PC-9 (cell line): Measurements from ENCODE around the gene CDH13. TPM values are rescaled to one million over a fixed set of nuclear protein-coding genes. Genes with fewer than 3 reads are reported as not detected.

Experiments
- BruUV-seq: library from RNA; stranded (reverse); fragments of 400-500 nt; replicated peaks from 2 replicates; lab custom pipeline; 2021; lab: Mats Ljungman, UMichigan
- CTCF ChIA-PET: fragments of 300-600 bp; sonication (Branson Sonifier 250); formaldehyde crosslinking; loops from one replicate; lab custom pipeline; 2022; ENCODE audit warnings: antibody characterized with exemption; lab: Charles Lee
- POLR2A ChIA-PET: fragments of 300-600 bp; sonication (Branson Sonifier 250); formaldehyde crosslinking; loops from one replicate; lab custom pipeline; 2022; ENCODE audit warnings: antibody characterized with exemption; ENCODE audit not compliant: unreplicated experiment; lab: Charles Lee
- DNase-seq, 2 experiments: peaks; one replicate each; pipeline versions ENCODE4 v3.0.0 to v3.0.0-alpha.2; 2015 to 2022; ENCODE audit warnings: mixed read lengths in 1 of 2
- H2AFZ ChIP-seq: fragments of 200-600 bp; sonication (generic); 2 replicates; pipeline ENCODE4 v1.8.1; 2017; ENCODE audit warnings: antibody characterized with exemption
- H3F3A ChIP-seq: fragments of 200-600 bp; sonication (generic); 2 replicates; pipeline ENCODE4 v1.8.1; 2017; ENCODE audit warnings: antibody characterized with exemption, mild to moderate bottlenecking, low read depth; ENCODE audit not compliant: insufficient read depth
- H3K27ac ChIP-seq: fragments of 200-600 bp; sonication (generic); 2 replicates; pipeline ENCODE4 v1.6.1; 2016; ENCODE audit warnings: mixed run types
- H3K27me3 ChIP-seq: fragments of 200-600 bp; sonication (generic); 2 replicates; pipeline ENCODE4 v1.6.1; 2016; ENCODE audit warnings: low read depth, mixed run types; ENCODE audit not compliant: insufficient read depth
- H3K36me3 ChIP-seq: fragments of 200-600 bp; sonication (generic); 2 replicates; pipeline ENCODE4 v1.6.1; 2016; ENCODE audit warnings: low read depth, mixed run types
- H3K4me1 ChIP-seq: fragments of 200-600 bp; sonication (generic); replicated peaks from 2 replicates; pipeline ENCODE4 v1.6.1; 2016; ENCODE audit warnings: mixed run types; ENCODE audit not compliant: insufficient read depth
- H3K4me2 ChIP-seq: fragments of 200-600 bp; sonication (generic); 2 replicates; pipeline ENCODE4 v1.6.1; 2017; ENCODE audit warnings: mixed run types
- H3K4me3 ChIP-seq: fragments of 200-600 bp; sonication (generic); 2 replicates; pipeline ENCODE4 v1.6.1; 2016; ENCODE audit warnings: mixed run types
- H3K79me2 ChIP-seq: fragments of 200-600 bp; sonication (generic); 2 replicates; pipeline ENCODE4 v1.6.1; 2017; ENCODE audit warnings: low read depth, mixed run types
- H3K9me2 ChIP-seq: fragments of 200-600 bp; sonication (generic); 2 replicates; pipeline ENCODE4 v1.8.1; 2017; ENCODE audit warnings: mild to moderate bottlenecking; ENCODE audit not compliant: insufficient read depth
- H3K9me3 ChIP-seq: fragments of 200-600 bp; sonication (generic); 2 replicates; pipeline ENCODE4 v1.8.1; 2016; ENCODE audit warnings: low read depth; ENCODE audit not compliant: insufficient read depth
- H4K20me1 ChIP-seq: fragments of 200-600 bp; sonication (generic); 2 replicates; pipeline ENCODE4 v1.8.1; 2017; ENCODE audit not compliant: insufficient read depth
- CTCF ChIP-seq: fragments of 200-600 bp; sonication (generic); conservative IDR thresholded peaks from 2 replicates; pipeline ENCODE4 v1.6.1; 2017; ENCODE audit warnings: mixed run types, antibody characterized with exemption, mild to moderate bottlenecking, moderate library complexity
- EZH2 ChIP-seq: fragments of 200-600 bp; sonication (generic); IDR thresholded peaks from 2 replicates; pipeline ENCODE4 v1.8.0; 2017; ENCODE audit warnings: antibody characterized with exemption, low read depth
- intact Hi-C: fragments of 100-400 bp; cut with micrococcal nuclease; formaldehyde crosslinking; loops from one replicate; pipeline ENCODE4 v1.10.0; 2022; ENCODE audit not compliant: unreplicated experiment
- total RNA-seq: library from RNA; stranded (reverse); gene quantifications from 2 replicates; pipeline ENCODE4 v1.2.3, GENCODE V29; 2021

The CDH13 gene
- total RNA-seq, 1 experiment from 2014 or later: 0.24 TPM

GRCh38 chr16:82971126-82971525 is 344.4 kb downstream of the CDH13 start:
- Histone ChIP-seq H3K9me2 (no peaks in the 10 kb centered on the region), H3K27ac (no peak overlapping the region), H3K9me3 (no peaks in the 10 kb centered on the region), H2AFZ (no peak overlapping the region), H3K4me3 (no peak overlapping the region), H3K36me3 (no peaks in the 10 kb centered on the region), H3K4me2 (no peak overlapping the region), H3K4me1 (no peaks in the 10 kb centered on the region), H3K79me2 (no peaks in the 10 kb centered on the region), H3K27me3 (peaks cover 40% of the 10 kb centered on the region), H3F3A (no peaks in the 10 kb centered on the region), H4K20me1 (no peaks in the 10 kb centered on the region)
- CTCF ChIA-PET: no interaction called here
- no peak for TF ChIP-seq CTCF
- no peak for TF ChIP-seq EZH2
- no peak for DNase-seq
- POLR2A ChIA-PET: no interaction called here
- intact Hi-C loops: no loop called here
- no TSS peak for BruUV-seq

GRCh38 chr16:82972331-82972919 is 345.7 kb downstream of the CDH13 start:
- no peak overlapping the region for H2AFZ ChIP-seq
- H3K4me2 ChIP-seq: no peak overlapping the region
- H3K27ac ChIP-seq: no peak overlapping the region
- ChIA-PET CTCF (no interaction called here), POLR2A (no interaction called here)
- no peaks in the 10 kb centered on the region for H3K36me3 ChIP-seq
- H3K27me3 ChIP-seq: peaks cover 27% of the 10 kb centered on the region
- no peaks in the 10 kb centered on the region for H3F3A ChIP-seq
- no peaks in the 10 kb centered on the region for H3K79me2 ChIP-seq
- no peaks in the 10 kb centered on the region for H3K9me3 ChIP-seq
- no peaks in the 10 kb centered on the region for H4K20me1 ChIP-seq
- intact Hi-C loops: no loop called here
- H3K9me2 ChIP-seq: no peaks in the 10 kb centered on the region
- no TSS peak for BruUV-seq
- no peak for DNase-seq
- TF ChIP-seq CTCF (no peak), EZH2 (no peak)
- no peaks in the 10 kb centered on the region for H3K4me1 ChIP-seq
- no peak overlapping the region for H3K4me3 ChIP-seq

GRCh38 chr16:82979406-82980111 is 352.8 kb downstream of the CDH13 start:
- ChIA-PET POLR2A (no interaction called here), CTCF (no interaction called here)
- H3K27me3 ChIP-seq: no peaks in the 10 kb centered on the region
- BruUV-seq: no TSS peak
- H3K9me3 ChIP-seq: no peaks in the 10 kb centered on the region
- no peak overlapping the region for H3K4me3 ChIP-seq
- no peak overlapping the region for H3K4me2 ChIP-seq
- H3K27ac ChIP-seq: no peak overlapping the region
- no peaks in the 10 kb centered on the region for H3K36me3 ChIP-seq
- no peaks in the 10 kb centered on the region for H4K20me1 ChIP-seq
- no peaks in the 10 kb centered on the region for H3K4me1 ChIP-seq
- no peaks in the 10 kb centered on the region for H3K9me2 ChIP-seq
- DNase-seq: no peak
- intact Hi-C loops: no loop called here
- H2AFZ ChIP-seq: no peak overlapping the region
- no peaks in the 10 kb centered on the region for H3F3A ChIP-seq
- TF ChIP-seq CTCF (no peak), EZH2 (no peak)
- no peaks in the 10 kb centered on the region for H3K79me2 ChIP-seq
